GDM1 (cell line): ENCODE measurements around the gene CRLF3.
A peak's percentile ranks its signal among the peaks of the same experiment; 100 is the strongest.
"Not testable (repeated sequence)": the region's sequence is repeated elsewhere in the genome, so short reads cannot be mapped to it uniquely, and the experiment has no call there.

Experiments used
- DNase-seq: peaks from one replicate; lab custom pipeline; 2025; lab: John Stamatoyannopoulos, UW

Gene CRLF3

GRCh38 chr17:30824356-30825145, at the start of gene CRLF3:
Gene CRLF3 (minus strand): TSS chr17:30824692. CDS start chr17:30824651, 41 bp downstream.
- DNase-seq: peak; percentile 92

GRCh38 chr17:30869005-30869404, 44.5 kb upstream of the CRLF3 start:
- DNase-seq: no peak

GRCh38 chr17:30864636-30865035, 40.1 kb upstream of the CRLF3 start:
- DNase-seq: no peak

- DNase-seq: no peak
Measured at GRCh38 chr17:30858556-30859250, 34.2 kb upstream of the CRLF3 start.

GRCh38 chr17:30854146-30854545, 29.7 kb upstream of the CRLF3 start:
- DNase-seq: no peak

- DNase-seq: no peak
Measured at GRCh38 chr17:30848021-30848420, 23.5 kb upstream of the CRLF3 start.

- DNase-seq: no peak
Measured at GRCh38 chr17:30840771-30841170, 16.3 kb upstream of the CRLF3 start.

GRCh38 chr17:30838202-30838807, 13.8 kb upstream of the CRLF3 start:
- no peak for DNase-seq

GRCh38 chr17:30832438-30833124, 8.1 kb upstream of the CRLF3 start:
- DNase-seq: no peak

GRCh38 chr17:30831663-30832437, 7.4 kb upstream of the CRLF3 start, which contains the start of gene ATAD5:
Gene ATAD5 (plus strand): TSS chr17:30831966. CDS start chr17:30832348, 382 bp downstream.
- peak; percentile 81 for DNase-seq

- DNase-seq: no peak
Measured at GRCh38 chr17:30831257-30831656, 6.8 kb upstream of the CRLF3 start.

- DNase-seq: no peak
Measured at GRCh38 chr17:30829022-30829421, 4.5 kb upstream of the CRLF3 start.

GRCh38 chr17:30827082-30827481, 2.6 kb upstream of the CRLF3 start:
- DNase-seq: no peak

GRCh38 chr17:30824002-30824355, 513 bp downstream of the CRLF3 start:
- DNase-seq: no peak

GRCh38 chr17:30823421-30823820, 1.1 kb downstream of the CRLF3 start:
- no peak for DNase-seq

GRCh38 chr17:30822919-30823318, 1.6 kb downstream of the CRLF3 start:
- not testable (repeated sequence) for DNase-seq

GRCh38 chr17:30821871-30822723, 2.4 kb downstream of the CRLF3 start:
- peak; percentile 14 for DNase-seq

GRCh38 chr17:30819971-30820705, 4.4 kb downstream of the CRLF3 start:
- peak; percentile 7 for DNase-seq

GRCh38 chr17:30816165-30816564, 8.3 kb downstream of the CRLF3 start:
- no peak for DNase-seq

- not testable (repeated sequence) for DNase-seq
Measured at GRCh38 chr17:30814860-30815259, 9.6 kb downstream of the CRLF3 start.
